Measurements from ENCODE around the gene GALNT17.

Gene GALNT17

DNA sequence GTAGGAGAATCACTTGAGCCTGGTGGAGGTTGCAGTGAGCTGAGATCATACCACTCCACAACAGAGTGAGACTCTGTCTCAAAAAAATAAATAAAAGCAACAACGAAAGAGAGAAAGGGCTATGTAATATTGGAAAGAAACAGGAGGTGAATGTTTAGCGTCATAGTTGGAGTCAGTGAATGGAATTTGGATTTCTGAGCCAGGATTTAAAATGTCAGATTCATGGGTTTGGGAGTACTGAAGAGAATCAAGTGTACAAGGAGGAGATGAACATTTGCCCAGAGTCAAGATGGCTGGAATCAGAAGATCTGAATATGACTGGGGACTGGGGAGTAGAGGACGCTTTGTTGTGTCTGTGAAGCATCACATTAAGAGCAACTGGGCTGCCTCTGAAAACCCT is 366.4 kb downstream of the GALNT17 start:
- TF ChIP-seq, protein P1, sequence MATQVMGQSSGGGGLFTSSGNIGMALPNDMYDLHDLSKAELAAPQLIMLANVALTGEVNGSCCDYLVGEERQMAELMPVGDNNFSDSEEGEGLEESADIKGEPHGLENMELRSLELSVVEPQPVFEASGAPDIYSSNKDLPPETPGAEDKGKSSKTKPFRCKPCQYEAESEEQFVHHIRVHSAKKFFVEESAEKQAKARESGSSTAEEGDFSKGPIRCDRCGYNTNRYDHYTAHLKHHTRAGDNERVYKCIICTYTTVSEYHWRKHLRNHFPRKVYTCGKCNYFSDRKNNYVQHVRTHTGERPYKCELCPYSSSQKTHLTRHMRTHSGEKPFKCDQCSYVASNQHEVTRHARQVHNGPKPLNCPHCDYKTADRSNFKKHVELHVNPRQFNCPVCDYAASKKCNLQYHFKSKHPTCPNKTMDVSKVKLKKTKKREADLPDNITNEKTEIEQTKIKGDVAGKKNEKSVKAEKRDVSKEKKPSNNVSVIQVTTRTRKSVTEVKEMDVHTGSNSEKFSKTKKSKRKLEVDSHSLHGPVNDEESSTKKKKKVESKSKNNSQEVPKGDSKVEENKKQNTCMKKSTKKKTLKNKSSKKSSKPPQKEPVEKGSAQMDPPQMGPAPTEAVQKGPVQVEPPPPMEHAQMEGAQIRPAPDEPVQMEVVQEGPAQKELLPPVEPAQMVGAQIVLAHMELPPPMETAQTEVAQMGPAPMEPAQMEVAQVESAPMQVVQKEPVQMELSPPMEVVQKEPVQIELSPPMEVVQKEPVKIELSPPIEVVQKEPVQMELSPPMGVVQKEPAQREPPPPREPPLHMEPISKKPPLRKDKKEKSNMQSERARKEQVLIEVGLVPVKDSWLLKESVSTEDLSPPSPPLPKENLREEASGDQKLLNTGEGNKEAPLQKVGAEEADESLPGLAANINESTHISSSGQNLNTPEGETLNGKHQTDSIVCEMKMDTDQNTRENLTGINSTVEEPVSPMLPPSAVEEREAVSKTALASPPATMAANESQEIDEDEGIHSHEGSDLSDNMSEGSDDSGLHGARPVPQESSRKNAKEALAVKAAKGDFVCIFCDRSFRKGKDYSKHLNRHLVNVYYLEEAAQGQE (IDR thresholded peaks at IDR 0.05; ENCODE audit: low read depth) = no peak
- TF ChIP-seq, protein P2, sequence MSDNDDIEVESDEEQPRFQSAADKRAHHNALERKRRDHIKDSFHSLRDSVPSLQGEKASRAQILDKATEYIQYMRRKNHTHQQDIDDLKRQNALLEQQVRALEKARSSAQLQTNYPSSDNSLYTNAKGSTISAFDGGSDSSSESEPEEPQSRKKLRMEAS (IDR thresholded peaks at IDR 0.05) = no peak
- TF ChIP-seq EP300 (IDR thresholded peaks at IDR 0.05; ENCODE audit: borderline replicate concordance) (no peak), CREB1 (IDR thresholded peaks at IDR 0.05; ENCODE audit: low read depth) (no peak), NFIC (IDR thresholded peaks at IDR 0.05) (no peak), YY1 (IDR thresholded peaks at IDR 0.05; ENCODE audit: low read depth) (no peak), TEAD4 (IDR thresholded peaks at IDR 0.05) (no peak), CEBPB (IDR thresholded peaks at IDR 0.05) (no peak), TAF1 (IDR thresholded peaks at IDR 0.05; ENCODE audit: low read depth) (no peak), EGR1 (IDR thresholded peaks at IDR 0.05) (no peak), ZBTB7A (IDR thresholded peaks at IDR 0.05; ENCODE audit: low read depth) (no peak), TCF12 (IDR thresholded peaks at IDR 0.05; ENCODE audit: low read depth) (no peak), RAD21 (IDR thresholded peaks at IDR 0.05; ENCODE audit: low read depth) (no peak), FOXM1 (IDR thresholded peaks at IDR 0.05; ENCODE audit: borderline replicate concordance, low read depth) (no peak)
- TF ChIP-seq, protein P3, sequence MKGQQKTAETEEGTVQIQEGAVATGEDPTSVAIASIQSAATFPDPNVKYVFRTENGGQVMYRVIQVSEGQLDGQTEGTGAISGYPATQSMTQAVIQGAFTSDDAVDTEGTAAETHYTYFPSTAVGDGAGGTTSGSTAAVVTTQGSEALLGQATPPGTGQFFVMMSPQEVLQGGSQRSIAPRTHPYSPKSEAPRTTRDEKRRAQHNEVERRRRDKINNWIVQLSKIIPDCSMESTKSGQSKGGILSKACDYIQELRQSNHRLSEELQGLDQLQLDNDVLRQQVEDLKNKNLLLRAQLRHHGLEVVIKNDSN (IDR thresholded peaks at IDR 0.05) = no peak

GRCh38 chr7:71504697-71505441 is 372.9 kb downstream of the GALNT17 start:
- TF ChIP-seq FOXM1 (IDR thresholded peaks at IDR 0.05; ENCODE audit: borderline replicate concordance, low read depth) = no peak
- no peak for TF ChIP-seq TAF1 (IDR thresholded peaks at IDR 0.05; ENCODE audit: low read depth)
- no peak for TF ChIP-seq CREB1 (IDR thresholded peaks at IDR 0.05; ENCODE audit: low read depth)
- no peak for TF ChIP-seq ZBTB7A (IDR thresholded peaks at IDR 0.05; ENCODE audit: low read depth)
- no peak for TF ChIP-seq NFIC (IDR thresholded peaks at IDR 0.05)
- TF ChIP-seq, protein P2 (IDR thresholded peaks at IDR 0.05) = no peak
- TF ChIP-seq EP300 (IDR thresholded peaks at IDR 0.05; ENCODE audit: borderline replicate concordance) = no peak
- TF ChIP-seq, protein P1 (IDR thresholded peaks at IDR 0.05; ENCODE audit: low read depth) = no peak
- no peak for TF ChIP-seq YY1 (IDR thresholded peaks at IDR 0.05; ENCODE audit: low read depth)
- TF ChIP-seq CEBPB (IDR thresholded peaks at IDR 0.05) = no peak
- TF ChIP-seq EGR1 (IDR thresholded peaks at IDR 0.05) = no peak
- no peak for TF ChIP-seq RAD21 (IDR thresholded peaks at IDR 0.05; ENCODE audit: low read depth)
- TF ChIP-seq TEAD4 (IDR thresholded peaks at IDR 0.05) = no peak
- TF ChIP-seq TCF12 (IDR thresholded peaks at IDR 0.05; ENCODE audit: low read depth) = no peak
- TF ChIP-seq, protein P3 (IDR thresholded peaks at IDR 0.05) = no peak

DNA sequence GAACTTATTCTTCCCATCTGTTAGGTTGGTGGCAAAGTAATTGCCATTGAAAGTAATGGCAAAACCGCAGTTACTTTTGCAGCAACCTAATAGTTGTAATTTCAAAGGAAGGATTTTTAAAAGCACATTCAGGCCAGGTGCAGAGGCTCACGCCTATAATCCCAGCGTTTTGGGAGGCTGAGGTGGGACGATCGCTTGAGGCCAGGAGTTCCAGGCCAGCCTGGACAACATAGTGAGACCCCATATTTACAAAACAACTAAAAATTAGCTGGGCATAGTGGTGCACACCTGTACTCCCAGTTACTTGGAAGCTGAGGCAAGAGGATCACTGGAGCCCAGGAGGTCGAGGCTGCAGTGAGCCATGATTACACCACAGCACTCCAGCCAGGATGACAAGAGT is 374.9 kb downstream of the GALNT17 start:
- TF ChIP-seq CREB1 (IDR thresholded peaks at IDR 0.05; ENCODE audit: low read depth) (no peak), EP300 (IDR thresholded peaks at IDR 0.05; ENCODE audit: borderline replicate concordance) (no peak), CEBPB (IDR thresholded peaks at IDR 0.05) (no peak), FOXM1 (IDR thresholded peaks at IDR 0.05; ENCODE audit: borderline replicate concordance, low read depth) (no peak), YY1 (IDR thresholded peaks at IDR 0.05; ENCODE audit: low read depth) (no peak), RAD21 (IDR thresholded peaks at IDR 0.05; ENCODE audit: low read depth) (no peak), TAF1 (IDR thresholded peaks at IDR 0.05; ENCODE audit: low read depth) (no peak)
- TF ChIP-seq, protein P1 (IDR thresholded peaks at IDR 0.05; ENCODE audit: low read depth) = no peak
- TF ChIP-seq, protein P2 (IDR thresholded peaks at IDR 0.05) = no peak
- TF ChIP-seq, protein P3 (IDR thresholded peaks at IDR 0.05) = no peak
